OCI-LY7 (cell line): ENCODE measurements around the gene CYP2D6. TPM values are rescaled to one million over a fixed set of nuclear protein-coding genes. Genes with fewer than 3 reads are reported as not detected.
"Not testable (repeated sequence)": the region's sequence is repeated elsewhere in the genome, so short reads cannot be mapped to it uniquely, and the experiment has no call there.

Source experiments
- BruUV-seq: library from RNA; stranded (reverse); fragments of 400-500 nt; replicated peaks from 2 replicates; lab custom pipeline; 2021; lab: Mats Ljungman, UMichigan
- CTCF ChIA-PET: fragments of 300-600 bp; sonication (Branson Sonifier 250); formaldehyde crosslinking; loops from one replicate; lab custom pipeline; 2022; ENCODE audit warnings: antibody characterized with exemption; ENCODE audit not compliant: unreplicated experiment; lab: Charles Lee
- POLR2A ChIA-PET: fragments of 300-600 bp; sonication (Branson Sonifier 250); formaldehyde crosslinking; loops from one replicate; lab custom pipeline; 2022; ENCODE audit warnings: antibody characterized with exemption; lab: Charles Lee
- DNase-seq: peaks from one replicate; pipeline ENCODE4 v3.0.0-alpha.2; 2015; ENCODE audit warnings: low spot score
- H2AFZ ChIP-seq: fragments of 200-600 bp; sonication (generic), shearing (Covaris generic); 2 replicates; pipeline ENCODE4 v1.6.1; 2014; ENCODE audit warnings: mild to moderate bottlenecking, antibody characterized with exemption, low read length, moderate library complexity
- H3K27ac ChIP-seq: fragments of 200-600 bp; sonication (generic); 2 replicates; pipeline ENCODE4 v1.5.1; 2014; ENCODE audit warnings: mixed run types, low read depth, mild to moderate bottlenecking, moderate library complexity, low read length, inconsistent platforms; ENCODE audit not compliant: poor library complexity, severe bottlenecking
- H3K36me3 ChIP-seq: fragments of 200-600 bp; sonication (generic); 2 replicates; pipeline ENCODE4 v1.6.1; 2014; ENCODE audit warnings: mild to moderate bottlenecking, antibody characterized with exemption, low read length, moderate library complexity, mixed read lengths; ENCODE audit not compliant: insufficient read depth
- H3K4me1 ChIP-seq: fragments of 200-600 bp; sonication (generic); 2 replicates; pipeline ENCODE4 v1.5.1; 2014; ENCODE audit warnings: mild to moderate bottlenecking, low read length; ENCODE audit not compliant: insufficient read depth, poor library complexity, severe bottlenecking
- H3K4me2 ChIP-seq: fragments of 200-600 bp; sonication (generic); 2 replicates; pipeline ENCODE4 v1.6.1; 2014; ENCODE audit warnings: mild to moderate bottlenecking, low read length
- H3K4me3 ChIP-seq: fragments of 200-600 bp; sonication (generic); 2 replicates; pipeline ENCODE4 v1.5.1; 2014; ENCODE audit warnings: mild to moderate bottlenecking, low read depth, low read length; ENCODE audit not compliant: poor library complexity, severe bottlenecking
- H3K79me2 ChIP-seq: fragments of 200-600 bp; sonication (generic); 2 replicates; pipeline ENCODE4 v1.6.1; 2016; ENCODE audit warnings: low read depth, mild to moderate bottlenecking, low read length, moderate library complexity, mixed read lengths; ENCODE audit not compliant: insufficient read depth
- H3K9me2 ChIP-seq: fragments of 200-600 bp; sonication (generic); 2 replicates; pipeline ENCODE4 v1.6.1; 2016; ENCODE audit warnings: mild to moderate bottlenecking, low read length, mixed read lengths; ENCODE audit not compliant: insufficient read depth
- H3K9me3 ChIP-seq: fragments of 200-600 bp; sonication (generic); 2 replicates; pipeline ENCODE4 v1.6.1; 2014; ENCODE audit warnings: mild to moderate bottlenecking, mixed run types, low read length, mixed read lengths
- H4K20me1 ChIP-seq: fragments of 200-600 bp; sonication (generic); 2 replicates; pipeline ENCODE4 v1.6.1; 2014; ENCODE audit warnings: mild to moderate bottlenecking, antibody characterized with exemption, low read length, moderate library complexity, mixed read lengths; ENCODE audit not compliant: insufficient read depth
- EZH2phosphoT487 ChIP-seq: fragments of 200-600 bp; sonication (generic); IDR thresholded peaks from 2 replicates; pipeline ENCODE4 v1.6.1; 2018; ENCODE audit warnings: low read depth, borderline replicate concordance, mild to moderate bottlenecking, mixed run types, antibody characterized with exemption, low read length, moderate library complexity, mixed read lengths
- intact Hi-C: fragments of 100-400 bp; cut with micrococcal nuclease; formaldehyde crosslinking; loops from one replicate; pipeline ENCODE4 v1.10.0; 2022; ENCODE audit not compliant: unreplicated experiment
- total RNA-seq, 2 experiments: library from RNA; depleted of rRNA in 1 of 2; stranded (reverse); fragments of >200 nt in 1 of 2; shearing (Covaris generic) in 1 of 2; gene quantifications; 2 replicates each; pipeline ENCODE4 v1.2.3, GENCODE V29; 2014 to 2022
- TF ChIP-seq, protein P1 (sequence below): fragments of 200-600 bp; sonication (generic); conservative IDR thresholded peaks from 2 replicates; pipeline ENCODE4 v1.5.1; 2014; ENCODE audit warnings: mild to moderate bottlenecking, antibody characterized with exemption, low read length, moderate library complexity, mixed read lengths

CYP2D6 gene
- total RNA-seq, 2 experiments from 2014 or later = 3.0 to 4.1 TPM

GRCh38 chr22:42128776-42129694 is 1.6 kb downstream of the CYP2D6 start:
- POLR2A ChIA-PET, intact Hi-C loops, H3K27ac ChIP-seq, H3K9me3 ChIP-seq, CTCF ChIA-PET, H3K9me2 ChIP-seq, H3K79me2 ChIP-seq, DNase-seq, H4K20me1 ChIP-seq, H3K36me3 ChIP-seq, H3K4me3 ChIP-seq, H2AFZ ChIP-seq, BruUV-seq, H3K4me2 ChIP-seq, H3K4me1 ChIP-seq: not testable (repeated sequence)

DNA sequence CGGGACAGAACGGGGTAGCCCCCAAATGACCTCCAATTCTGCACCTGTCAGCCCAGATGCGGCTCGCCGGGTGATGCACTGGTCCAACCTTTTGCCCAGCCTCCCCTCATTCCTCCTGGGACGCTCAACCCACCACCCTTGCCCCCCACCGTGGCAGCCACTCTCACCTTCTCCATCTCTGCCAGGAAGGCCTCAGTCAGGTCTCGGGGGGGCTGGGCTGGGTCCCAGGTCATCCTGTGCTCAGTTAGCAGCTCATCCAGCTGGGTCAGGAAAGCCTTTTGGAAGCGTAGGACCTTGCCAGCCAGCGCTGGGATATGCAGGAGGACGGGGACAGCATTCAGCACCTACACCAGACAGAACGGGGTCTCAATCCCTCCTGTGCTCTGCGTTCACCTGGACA is 2.6 kb downstream of the CYP2D6 start:
- H3K9me3 ChIP-seq, H3K4me2 ChIP-seq, intact Hi-C loops, BruUV-seq, H3K36me3 ChIP-seq, DNase-seq, H3K27ac ChIP-seq, CTCF ChIA-PET, POLR2A ChIA-PET, H3K79me2 ChIP-seq, H3K4me3 ChIP-seq, H2AFZ ChIP-seq, H4K20me1 ChIP-seq, H3K9me2 ChIP-seq, H3K4me1 ChIP-seq: not testable (repeated sequence)

- H3K9me2 ChIP-seq = no peaks in the 10 kb centered on the region
- no peaks in the 10 kb centered on the region for H3K79me2 ChIP-seq
- ChIA-PET POLR2A (no interaction called here), CTCF (no interaction called here)
- H3K36me3 ChIP-seq = peaks cover under 1% of the 10 kb centered on the region; the same call in 1 of the 2 replicates
- H3K9me3 ChIP-seq = 0 out of 2 replicates have a peak, but pooled peaks cover 3% of the 10 kb centered on the region
- H4K20me1 ChIP-seq = no peaks in the 10 kb centered on the region
- H3K4me2 ChIP-seq = no peak overlapping the region
- no peak for DNase-seq
- H3K4me3 ChIP-seq = no peak overlapping the region
- intact Hi-C loops = no loop called here
- no TSS peak for BruUV-seq
- H3K4me1 ChIP-seq = no peaks in the 10 kb centered on the region
- H3K27ac ChIP-seq = no peak overlapping the region
- H2AFZ ChIP-seq = no peak overlapping the region
- no peak for TF ChIP-seq EZH2phosphoT487
- TF ChIP-seq, protein P1, sequence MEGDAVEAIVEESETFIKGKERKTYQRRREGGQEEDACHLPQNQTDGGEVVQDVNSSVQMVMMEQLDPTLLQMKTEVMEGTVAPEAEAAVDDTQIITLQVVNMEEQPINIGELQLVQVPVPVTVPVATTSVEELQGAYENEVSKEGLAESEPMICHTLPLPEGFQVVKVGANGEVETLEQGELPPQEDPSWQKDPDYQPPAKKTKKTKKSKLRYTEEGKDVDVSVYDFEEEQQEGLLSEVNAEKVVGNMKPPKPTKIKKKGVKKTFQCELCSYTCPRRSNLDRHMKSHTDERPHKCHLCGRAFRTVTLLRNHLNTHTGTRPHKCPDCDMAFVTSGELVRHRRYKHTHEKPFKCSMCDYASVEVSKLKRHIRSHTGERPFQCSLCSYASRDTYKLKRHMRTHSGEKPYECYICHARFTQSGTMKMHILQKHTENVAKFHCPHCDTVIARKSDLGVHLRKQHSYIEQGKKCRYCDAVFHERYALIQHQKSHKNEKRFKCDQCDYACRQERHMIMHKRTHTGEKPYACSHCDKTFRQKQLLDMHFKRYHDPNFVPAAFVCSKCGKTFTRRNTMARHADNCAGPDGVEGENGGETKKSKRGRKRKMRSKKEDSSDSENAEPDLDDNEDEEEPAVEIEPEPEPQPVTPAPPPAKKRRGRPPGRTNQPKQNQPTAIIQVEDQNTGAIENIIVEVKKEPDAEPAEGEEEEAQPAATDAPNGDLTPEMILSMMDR = no peak
Observed at GRCh38 chr22:42127606-42128005, 3.0 kb downstream of the CYP2D6 start.

- POLR2A ChIA-PET, intact Hi-C loops, BruUV-seq, CTCF ChIA-PET, DNase-seq, H3K4me2 ChIP-seq, H4K20me1 ChIP-seq, H3K4me3 ChIP-seq, H3K9me3 ChIP-seq, H3K79me2 ChIP-seq, H3K36me3 ChIP-seq, H2AFZ ChIP-seq, H3K27ac ChIP-seq, H3K9me2 ChIP-seq: not testable (repeated sequence)
- peaks cover 32% of the 10 kb centered on the region for H3K4me1 ChIP-seq
Observed at GRCh38 chr22:42123529-42123928, 7.1 kb downstream of the CYP2D6 start.

- peak; percentile 75 for DNase-seq
- POLR2A ChIA-PET, H4K20me1 ChIP-seq, H3K9me2 ChIP-seq, H3K79me2 ChIP-seq, CTCF ChIA-PET, intact Hi-C loops, BruUV-seq: not testable (repeated sequence)
- H3K27ac ChIP-seq = peak overlapping the region; percentile 68
- peak overlapping the region; percentile 75 for H2AFZ ChIP-seq
- peaks cover 32% of the 10 kb centered on the region for H3K4me1 ChIP-seq
- peak overlapping the region; percentile 54 for H3K4me3 ChIP-seq
- H3K36me3 ChIP-seq = peaks cover 16% of the 10 kb centered on the region
- peaks cover 24% of the 10 kb centered on the region; the same call in 1 of the 2 replicates for H3K9me3 ChIP-seq
- peak overlapping the region; percentile 73 for H3K4me2 ChIP-seq
Observed at GRCh38 chr22:42120231-42121021, 10.2 kb downstream of the CYP2D6 start.
